ENCODE data around the gene CRIP3. TPM values are rescaled to one million over a fixed set of nuclear protein-coding genes. Genes with fewer than 3 reads are reported as not detected.

Gene CRIP3
- total and polyA plus RNA-seq, 2 of the 13 experiments (the other 11 are each of a cell fraction or from before 2014, with no cell fraction given) = 6.3 to 9.3 TPM

DNA sequence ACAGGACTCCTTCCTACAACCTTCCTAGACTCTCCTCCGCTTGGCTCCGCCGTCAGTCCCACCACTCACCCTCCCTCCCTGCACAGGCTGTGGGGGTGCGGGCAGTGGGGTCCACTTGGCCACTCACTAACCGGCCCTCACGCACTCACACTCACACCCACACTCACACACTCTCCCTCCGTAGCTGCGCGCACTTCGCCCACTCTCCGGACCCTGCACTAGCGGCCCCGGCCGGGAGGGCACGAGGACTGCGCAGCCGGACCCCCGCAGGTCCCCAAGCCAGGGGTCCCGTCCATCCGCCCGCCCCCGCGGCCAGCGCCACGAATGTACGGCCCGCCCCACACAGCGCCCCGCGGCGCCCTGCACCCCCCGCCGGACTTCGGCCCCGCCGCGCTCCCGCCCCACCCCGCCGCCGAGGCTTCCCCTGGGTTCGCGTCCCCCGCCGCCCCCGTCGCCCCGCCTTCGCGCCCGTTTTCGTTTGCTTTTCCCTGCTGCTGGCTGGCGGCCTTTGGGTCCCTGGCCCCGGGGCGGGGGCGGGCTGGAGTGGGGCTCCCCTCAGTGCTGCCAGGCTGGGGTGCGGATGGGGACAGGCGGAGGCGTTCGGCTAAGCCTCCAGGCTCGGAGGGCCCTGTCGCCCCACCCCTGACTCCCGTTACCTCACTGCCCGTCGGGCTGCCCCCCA, 33.6 kb downstream of the CRIP3 start (continued):
- TF ChIP-seq, protein P1, sequence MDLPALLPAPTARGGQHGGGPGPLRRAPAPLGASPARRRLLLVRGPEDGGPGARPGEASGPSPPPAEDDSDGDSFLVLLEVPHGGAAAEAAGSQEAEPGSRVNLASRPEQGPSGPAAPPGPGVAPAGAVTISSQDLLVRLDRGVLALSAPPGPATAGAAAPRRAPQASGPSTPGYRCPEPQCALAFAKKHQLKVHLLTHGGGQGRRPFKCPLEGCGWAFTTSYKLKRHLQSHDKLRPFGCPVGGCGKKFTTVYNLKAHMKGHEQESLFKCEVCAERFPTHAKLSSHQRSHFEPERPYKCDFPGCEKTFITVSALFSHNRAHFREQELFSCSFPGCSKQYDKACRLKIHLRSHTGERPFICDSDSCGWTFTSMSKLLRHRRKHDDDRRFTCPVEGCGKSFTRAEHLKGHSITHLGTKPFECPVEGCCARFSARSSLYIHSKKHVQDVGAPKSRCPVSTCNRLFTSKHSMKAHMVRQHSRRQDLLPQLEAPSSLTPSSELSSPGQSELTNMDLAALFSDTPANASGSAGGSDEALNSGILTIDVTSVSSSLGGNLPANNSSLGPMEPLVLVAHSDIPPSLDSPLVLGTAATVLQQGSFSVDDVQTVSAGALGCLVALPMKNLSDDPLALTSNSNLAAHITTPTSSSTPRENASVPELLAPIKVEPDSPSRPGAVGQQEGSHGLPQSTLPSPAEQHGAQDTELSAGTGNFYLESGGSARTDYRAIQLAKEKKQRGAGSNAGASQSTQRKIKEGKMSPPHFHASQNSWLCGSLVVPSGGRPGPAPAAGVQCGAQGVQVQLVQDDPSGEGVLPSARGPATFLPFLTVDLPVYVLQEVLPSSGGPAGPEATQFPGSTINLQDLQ (CRISPR knock-in tag; IDR thresholded peaks at IDR 0.05) = peak; percentile 71; the same call in 1 of the 2 replicates
- TF ChIP-seq ZNF484 (CRISPR knock-in tag; IDR thresholded peaks at IDR 0.05; ENCODE audit: borderline replicate concordance, low read depth) = no peak
- TF ChIP-seq, protein P2, sequence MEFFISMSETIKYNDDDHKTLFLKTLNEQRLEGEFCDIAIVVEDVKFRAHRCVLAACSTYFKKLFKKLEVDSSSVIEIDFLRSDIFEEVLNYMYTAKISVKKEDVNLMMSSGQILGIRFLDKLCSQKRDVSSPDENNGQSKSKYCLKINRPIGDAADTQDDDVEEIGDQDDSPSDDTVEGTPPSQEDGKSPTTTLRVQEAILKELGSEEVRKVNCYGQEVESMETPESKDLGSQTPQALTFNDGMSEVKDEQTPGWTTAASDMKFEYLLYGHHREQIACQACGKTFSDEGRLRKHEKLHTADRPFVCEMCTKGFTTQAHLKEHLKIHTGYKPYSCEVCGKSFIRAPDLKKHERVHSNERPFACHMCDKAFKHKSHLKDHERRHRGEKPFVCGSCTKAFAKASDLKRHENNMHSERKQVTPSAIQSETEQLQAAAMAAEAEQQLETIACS (CRISPR knock-in tag; IDR thresholded peaks at IDR 0.05) = no peak
- TF ChIP-seq, protein P3, sequence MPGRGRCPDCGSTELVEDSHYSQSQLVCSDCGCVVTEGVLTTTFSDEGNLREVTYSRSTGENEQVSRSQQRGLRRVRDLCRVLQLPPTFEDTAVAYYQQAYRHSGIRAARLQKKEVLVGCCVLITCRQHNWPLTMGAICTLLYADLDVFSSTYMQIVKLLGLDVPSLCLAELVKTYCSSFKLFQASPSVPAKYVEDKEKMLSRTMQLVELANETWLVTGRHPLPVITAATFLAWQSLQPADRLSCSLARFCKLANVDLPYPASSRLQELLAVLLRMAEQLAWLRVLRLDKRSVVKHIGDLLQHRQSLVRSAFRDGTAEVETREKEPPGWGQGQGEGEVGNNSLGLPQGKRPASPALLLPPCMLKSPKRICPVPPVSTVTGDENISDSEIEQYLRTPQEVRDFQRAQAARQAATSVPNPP (CRISPR knock-in tag; IDR thresholded peaks at IDR 0.05) = no peak
- TF ChIP-seq, protein P4, sequence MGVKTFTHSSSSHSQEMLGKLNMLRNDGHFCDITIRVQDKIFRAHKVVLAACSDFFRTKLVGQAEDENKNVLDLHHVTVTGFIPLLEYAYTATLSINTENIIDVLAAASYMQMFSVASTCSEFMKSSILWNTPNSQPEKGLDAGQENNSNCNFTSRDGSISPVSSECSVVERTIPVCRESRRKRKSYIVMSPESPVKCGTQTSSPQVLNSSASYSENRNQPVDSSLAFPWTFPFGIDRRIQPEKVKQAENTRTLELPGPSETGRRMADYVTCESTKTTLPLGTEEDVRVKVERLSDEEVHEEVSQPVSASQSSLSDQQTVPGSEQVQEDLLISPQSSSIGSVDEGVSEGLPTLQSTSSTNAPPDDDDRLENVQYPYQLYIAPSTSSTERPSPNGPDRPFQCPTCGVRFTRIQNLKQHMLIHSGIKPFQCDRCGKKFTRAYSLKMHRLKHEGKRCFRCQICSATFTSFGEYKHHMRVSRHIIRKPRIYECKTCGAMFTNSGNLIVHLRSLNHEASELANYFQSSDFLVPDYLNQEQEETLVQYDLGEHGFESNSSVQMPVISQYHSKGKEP (CRISPR knock-in tag; IDR thresholded peaks at IDR 0.05) = no peak
- peak; percentile 83; the same call in 1 of the 2 replicates for TF ChIP-seq HES4 (CRISPR knock-in tag; IDR thresholded peaks at IDR 0.05; ENCODE audit: borderline replicate concordance)
- no peak for TF ChIP-seq GRHL1 (CRISPR knock-in tag; conservative IDR thresholded peaks at IDR 0.05)
- TF ChIP-seq ZFP82 (CRISPR knock-in tag; IDR thresholded peaks at IDR 0.05; ENCODE audit: borderline replicate concordance) = peak; percentile 47; the same call in 1 of the 2 replicates
- TF ChIP-seq TERF1 (CRISPR knock-in tag; IDR thresholded peaks at IDR 0.05) = no peak
- no peak for TF ChIP-seq E2F1 (CRISPR knock-in tag; IDR thresholded peaks at IDR 0.05)
- TF ChIP-seq GABPA (IDR thresholded peaks at IDR 0.05; ENCODE audit: low read depth, low read length) = no peak
- TF ChIP-seq GABPA (CRISPR knock-in tag; IDR thresholded peaks at IDR 0.05; ENCODE audit: low read depth) = no peak
- no peak for TF ChIP-seq SMYD3 (CRISPR knock-in tag; IDR thresholded peaks at IDR 0.05)
- peak; percentile 38 for TF ChIP-seq XRCC5 (optimal IDR thresholded peaks at IDR 0.05; ENCODE audit: low read length)
- TF ChIP-seq RBFOX2 (IDR thresholded peaks at IDR 0.05; ENCODE audit: low read depth, low read length) = peak; percentile 97
- TF ChIP-seq ZSCAN21 (CRISPR knock-in tag; IDR thresholded peaks at IDR 0.05; ENCODE audit: borderline replicate concordance) = peak; percentile 75; the same call in 1 of the 2 replicates
- no peak for TF ChIP-seq PHB2 (IDR thresholded peaks at IDR 0.05; ENCODE audit: partially characterized antibody)
- no peak for TF ChIP-seq MAFF (IDR thresholded peaks at IDR 0.05; ENCODE audit: low read depth, low read length)
